ENCODE data around the gene SLX9.

DNA sequence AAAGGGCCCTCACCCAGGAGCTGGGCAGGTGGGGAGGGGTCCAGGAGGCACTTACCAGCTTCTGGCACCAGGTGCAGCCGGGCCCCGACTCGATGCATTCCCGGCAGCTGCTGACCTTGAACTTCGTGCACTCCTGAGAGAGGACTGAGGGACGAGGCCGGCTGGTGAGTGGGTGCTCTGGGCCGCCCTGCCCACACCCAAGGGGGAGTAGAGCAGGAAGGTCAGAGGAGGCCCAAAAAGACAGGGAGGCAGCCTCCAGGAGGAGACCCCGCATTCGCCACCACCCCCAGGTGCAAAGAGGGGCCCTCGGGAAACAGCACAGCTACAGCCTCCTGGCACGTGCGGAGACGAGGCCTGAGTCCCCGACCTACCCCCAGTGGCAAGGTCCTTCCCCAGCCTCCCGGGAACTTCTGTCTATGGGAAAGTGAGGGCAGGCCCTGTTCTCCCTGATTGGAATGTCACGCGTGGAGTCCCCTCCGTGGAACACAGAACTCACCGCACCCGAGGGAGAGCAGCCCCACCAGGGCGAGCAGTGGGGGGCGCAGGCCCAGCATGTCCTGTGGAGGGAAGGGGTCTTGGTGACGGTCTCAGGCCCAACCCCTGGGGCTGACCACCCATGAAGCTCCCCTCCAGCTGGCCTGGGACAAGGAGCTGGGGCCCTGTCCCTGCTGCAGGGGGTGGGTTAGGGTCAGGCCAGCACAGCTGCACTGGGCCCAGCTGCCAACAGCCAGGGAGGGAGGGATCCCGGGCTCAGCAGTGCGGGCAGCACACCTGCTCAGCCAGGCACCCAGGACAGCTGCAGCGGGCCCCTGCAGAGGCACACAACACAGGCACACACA lies 29.4 kb upstream of the SLX9 start:
- TF ChIP-seq POLR2A (IDR thresholded peaks at IDR 0.05; ENCODE audit: low read length), result no peak
- no peak for TF ChIP-seq GATA1 (IDR thresholded peaks at IDR 0.05; ENCODE audit: low read depth, low read length)

All from erythroblast (primary cell).